Measurements from ENCODE around the gene PDZK1. TPM values are rescaled to one million over a fixed set of nuclear protein-coding genes. Genes with fewer than 3 reads are reported as not detected.
A peak's percentile ranks its signal among the peaks of the same experiment; 100 is the strongest.

PDZK1 gene
- total RNA-seq, 1 donor, result 0.54 TPM

DNA sequence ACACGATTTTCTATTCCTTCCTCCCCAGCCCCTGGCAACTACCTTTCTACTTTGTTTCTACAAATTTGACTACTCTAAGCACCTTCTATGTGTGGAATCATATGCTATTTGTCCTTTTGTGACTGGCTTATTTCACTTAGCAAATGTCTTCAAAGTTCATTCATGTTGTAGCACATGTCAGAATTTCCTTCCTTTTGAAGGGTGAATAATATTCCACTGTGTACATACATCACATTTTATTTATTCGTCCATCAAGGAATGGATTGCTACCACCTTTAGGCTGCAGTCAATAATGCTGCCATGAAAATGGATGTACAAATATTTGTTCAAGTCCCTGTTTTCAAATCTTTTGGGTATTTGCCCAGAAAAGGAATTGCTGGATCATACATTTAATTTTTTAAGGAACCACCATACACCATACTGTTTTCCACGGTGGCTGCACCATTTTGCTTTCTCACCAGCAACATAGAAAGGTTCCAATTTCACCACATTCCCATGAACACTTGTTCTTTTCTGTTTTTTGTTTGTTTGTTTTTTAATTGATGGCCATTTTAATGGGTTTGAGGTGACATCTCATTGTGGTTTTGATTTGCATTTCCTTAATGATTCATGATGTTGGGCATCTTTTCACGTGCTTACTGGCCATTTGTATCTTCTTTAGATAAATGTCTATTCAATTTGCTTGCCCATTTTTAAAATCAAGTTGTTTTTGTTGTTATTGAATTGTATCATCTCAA lies 3.3 kb upstream of the PDZK1 start:
- TF ChIP-seq, protein P1, sequence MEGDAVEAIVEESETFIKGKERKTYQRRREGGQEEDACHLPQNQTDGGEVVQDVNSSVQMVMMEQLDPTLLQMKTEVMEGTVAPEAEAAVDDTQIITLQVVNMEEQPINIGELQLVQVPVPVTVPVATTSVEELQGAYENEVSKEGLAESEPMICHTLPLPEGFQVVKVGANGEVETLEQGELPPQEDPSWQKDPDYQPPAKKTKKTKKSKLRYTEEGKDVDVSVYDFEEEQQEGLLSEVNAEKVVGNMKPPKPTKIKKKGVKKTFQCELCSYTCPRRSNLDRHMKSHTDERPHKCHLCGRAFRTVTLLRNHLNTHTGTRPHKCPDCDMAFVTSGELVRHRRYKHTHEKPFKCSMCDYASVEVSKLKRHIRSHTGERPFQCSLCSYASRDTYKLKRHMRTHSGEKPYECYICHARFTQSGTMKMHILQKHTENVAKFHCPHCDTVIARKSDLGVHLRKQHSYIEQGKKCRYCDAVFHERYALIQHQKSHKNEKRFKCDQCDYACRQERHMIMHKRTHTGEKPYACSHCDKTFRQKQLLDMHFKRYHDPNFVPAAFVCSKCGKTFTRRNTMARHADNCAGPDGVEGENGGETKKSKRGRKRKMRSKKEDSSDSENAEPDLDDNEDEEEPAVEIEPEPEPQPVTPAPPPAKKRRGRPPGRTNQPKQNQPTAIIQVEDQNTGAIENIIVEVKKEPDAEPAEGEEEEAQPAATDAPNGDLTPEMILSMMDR (IDR thresholded peaks at IDR 0.05; ENCODE audit: insufficient read depth, low read length), result no peak
- DNase-seq (ENCODE audit: low read depth), result no peak
- H3K4me3 ChIP-seq (ENCODE audit: low read depth, low read length), result no peak overlapping the region

DNA sequence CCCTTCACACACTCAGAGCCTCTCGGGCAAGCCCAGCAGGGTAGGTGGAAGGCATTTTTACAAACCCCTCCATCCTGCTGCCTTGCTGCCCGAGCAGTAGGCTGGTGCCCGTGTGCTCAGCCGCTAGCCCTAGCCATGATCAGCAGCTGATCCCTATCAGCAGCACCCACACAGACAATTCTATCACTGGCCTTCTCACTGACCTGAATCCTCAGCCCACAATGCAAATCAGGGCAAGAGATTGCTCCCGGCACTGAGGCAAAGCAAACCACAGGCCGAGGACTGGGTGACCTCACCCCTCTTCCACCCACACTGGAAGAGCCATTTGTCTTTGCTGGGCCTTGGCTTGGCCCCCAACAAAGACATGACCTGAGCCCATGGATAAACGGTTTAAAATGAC lies 895 bp upstream of the PDZK1 start:
- DNase-seq (ENCODE audit: low read depth), result no peak
- H3K4me3 ChIP-seq (ENCODE audit: low read depth, low read length), result no peak overlapping the region
- TF ChIP-seq, protein P1 (IDR thresholded peaks at IDR 0.05; ENCODE audit: insufficient read depth, low read length), result no peak

DNA sequence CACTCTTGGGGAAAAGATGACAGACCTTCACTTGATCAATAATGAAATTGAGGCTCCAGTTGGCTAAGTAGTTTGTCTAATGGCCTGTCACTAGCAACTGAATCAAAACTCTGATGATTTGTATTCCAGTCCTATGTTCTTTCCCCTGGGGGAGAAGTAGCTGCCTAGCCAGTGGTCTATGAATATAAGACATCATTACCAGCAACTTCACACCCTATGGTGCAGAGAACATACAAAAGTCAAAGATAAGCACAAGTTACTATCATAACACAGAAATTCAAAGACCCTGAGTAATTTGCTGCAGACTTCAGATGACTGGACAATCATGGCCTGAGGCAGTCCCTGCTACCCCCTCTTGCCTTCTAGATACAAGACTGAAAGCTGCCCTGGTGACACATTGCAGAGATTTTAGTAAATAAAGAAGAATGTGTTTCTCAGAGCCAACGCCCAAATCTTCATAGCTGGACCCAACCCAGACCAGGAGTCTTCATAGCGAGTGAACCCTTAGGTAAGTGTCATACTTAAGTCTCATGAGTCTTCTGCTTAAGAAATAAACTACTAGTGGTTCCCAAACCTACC lies 993 bp downstream of the PDZK1 start:
- no peak overlapping the region for H3K4me3 ChIP-seq (ENCODE audit: low read depth, low read length)
- DNase-seq (ENCODE audit: low read depth), result peak; percentile 24
- TF ChIP-seq, protein P1 (IDR thresholded peaks at IDR 0.05; ENCODE audit: insufficient read depth, low read length), result no peak

DNA sequence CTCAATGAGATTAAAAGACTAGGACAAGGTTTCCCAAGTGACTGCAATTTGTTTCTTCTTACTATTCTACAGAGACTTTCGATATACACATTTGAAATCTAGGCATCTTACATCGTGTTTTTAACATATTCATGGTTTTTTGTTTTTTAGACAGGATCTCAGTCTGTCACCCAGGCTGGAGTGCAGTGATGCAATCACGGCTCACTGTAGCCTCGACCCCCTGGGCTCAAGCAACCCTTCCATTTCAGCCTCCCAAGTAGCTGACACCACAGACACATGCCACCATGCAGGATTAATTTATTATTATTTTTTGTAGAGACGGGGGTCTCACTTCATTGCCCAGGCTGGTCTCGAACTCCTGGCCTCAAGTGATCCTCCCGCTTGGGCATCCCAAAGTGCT lies 1.5 kb downstream of the PDZK1 start:
- TF ChIP-seq, protein P1 (IDR thresholded peaks at IDR 0.05; ENCODE audit: insufficient read depth, low read length), result no peak
- no peak for DNase-seq (ENCODE audit: low read depth)

DNA sequence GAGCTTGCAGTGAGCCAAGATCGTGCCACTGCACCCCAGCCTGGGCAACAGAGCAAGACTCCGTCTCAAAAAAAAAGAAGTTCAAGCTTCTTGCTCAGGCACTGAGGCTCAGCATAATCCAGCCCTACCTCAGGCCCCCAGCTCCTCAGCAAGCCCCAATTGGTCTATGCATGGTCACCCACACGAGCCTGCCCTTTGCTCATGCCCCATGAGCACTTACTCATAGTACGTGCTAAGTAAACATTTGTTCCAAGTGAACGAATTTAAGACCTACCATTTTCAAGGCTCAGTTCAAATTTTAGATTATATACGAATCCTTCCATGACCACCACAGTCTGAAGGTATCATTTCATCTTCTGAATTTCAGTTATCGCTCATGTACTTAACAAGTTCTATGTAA lies 4.3 kb downstream of the PDZK1 start:
- TF ChIP-seq, protein P1 (IDR thresholded peaks at IDR 0.05; ENCODE audit: insufficient read depth, low read length), result no peak
- no peak for DNase-seq (ENCODE audit: low read depth)
- H3K4me3 ChIP-seq (ENCODE audit: low read depth, low read length), result no peak overlapping the region

More for the DNA sequence above, 1.5 kb downstream of the PDZK1 start:
- no peak overlapping the region for H3K4me3 ChIP-seq (ENCODE audit: low read depth, low read length)

DNA sequence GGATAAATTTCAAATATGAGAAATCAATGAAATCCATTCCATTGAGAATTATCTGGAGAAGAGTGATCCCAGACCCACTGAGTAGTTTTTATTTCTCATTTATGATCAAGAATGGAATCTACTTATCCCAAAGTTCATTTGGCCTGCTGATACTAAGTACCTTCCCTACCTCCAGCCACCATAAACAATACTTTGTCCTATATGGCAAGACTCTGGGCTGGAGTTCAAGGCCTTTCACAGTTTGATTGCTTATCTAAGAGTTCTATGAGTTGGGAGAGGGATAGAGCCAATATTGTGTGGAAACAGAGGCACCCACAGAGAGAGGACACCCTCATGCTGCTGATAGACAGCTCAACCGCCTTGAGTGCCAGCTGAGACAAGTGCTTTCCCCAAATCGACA lies 5.1 kb downstream of the PDZK1 start:
- no peak for DNase-seq (ENCODE audit: low read depth)
- TF ChIP-seq, protein P1 (IDR thresholded peaks at IDR 0.05; ENCODE audit: insufficient read depth, low read length), result no peak
- no peak overlapping the region for H3K4me3 ChIP-seq (ENCODE audit: low read depth, low read length)
